H1 (cell line): ENCODE results near the gene INPP5J. TPM values are rescaled to one million over a fixed set of nuclear protein-coding genes. Genes with fewer than 3 reads are reported as not detected.

Experiments used
- CTCF ChIA-PET: fragments of 300-600 bp; sonication (Branson Sonifier 250); formaldehyde crosslinking; loops from one replicate; lab custom pipeline; 2021; ENCODE audit not compliant: partially characterized antibody; lab: Charles Lee
- POLR2A ChIA-PET: fragments of 300-600 bp; sonication (Branson Sonifier 250); formaldehyde crosslinking; loops from one replicate; lab custom pipeline; 2021; ENCODE audit warnings: inconsistent platforms; ENCODE audit not compliant: partially characterized antibody; lab: Charles Lee
- DNase-seq, 2 experiments: peaks; one replicate each; pipeline versions ENCODE4 v3.0.0 to v3.0.0-alpha.2; 2010 to 2022; ENCODE audit warnings: low spot score in 2 of 2, low read depth in 1 of 2, mixed read lengths in 1 of 2
- FAIRE-seq: peaks from 2 replicates; lab custom pipeline; 2011; peaks lifted over from hg19 to GRCh38; lab: Jason Lieb, UNC
- H2AFZ ChIP-seq: 2 replicates; pipeline ENCODE4 v1.8.1; 2012; ENCODE audit warnings: low read length, inconsistent platforms
- H2AK5ac ChIP-seq: 2 replicates; pipeline ENCODE4 v1.6.1; 2013; ENCODE audit warnings: low read depth, low read length
- H2BK120ac ChIP-seq: replicated peaks from 2 replicates; pipeline ENCODE3; 2013; ENCODE audit warnings: low read depth, low read length, inconsistent platforms
- H2BK12ac ChIP-seq: 2 replicates; pipeline ENCODE4 v1.6.1; 2013; ENCODE audit warnings: low read depth, low read length
- H2BK15ac ChIP-seq: 2 replicates; pipeline ENCODE4 v1.6.1; 2013; ENCODE audit warnings: low read length
- H2BK20ac ChIP-seq: 2 replicates; pipeline ENCODE4 v1.6.1; 2013; ENCODE audit warnings: low read length
- H2BK5ac ChIP-seq: 2 replicates; pipeline ENCODE4 v1.6.1; 2013; ENCODE audit warnings: low read depth, low read length
- H3K14ac ChIP-seq: 2 replicates; pipeline ENCODE4 v1.6.1; 2013; ENCODE audit warnings: inconsistent platforms; ENCODE audit not compliant: insufficient read length
- H3K18ac ChIP-seq: 2 replicates; pipeline ENCODE4 v1.6.1; 2013; ENCODE audit warnings: low read length; ENCODE audit errors: extremely low read depth
- H3K23ac ChIP-seq: 2 replicates; pipeline ENCODE4 v1.6.1; 2013; ENCODE audit warnings: inconsistent platforms; ENCODE audit not compliant: insufficient read length
- H3K23me2 ChIP-seq: 2 replicates; pipeline ENCODE4 v1.6.1; 2013; ENCODE audit warnings: low read depth, low read length
- H3K27ac ChIP-seq: 2 replicates; pipeline ENCODE4 v1.6.1; 2011; ENCODE audit warnings: low read depth, low read length, inconsistent platforms
- H3K27me3 ChIP-seq, 4 experiments: replicated peaks in 1 of 4; 1 replicate in 1 of 4; 2 replicates in 3 of 4; pipeline versions ENCODE4 v1.6.1 to v1.8.1; 2011 to 2013; ENCODE audit warnings: low read length in 3 of 4, mild to moderate bottlenecking in 3 of 4, inconsistent platforms in 2 of 4, mixed read lengths in 2 of 4, moderate library complexity in 1 of 4; ENCODE audit not compliant: control insufficient read depth in 3 of 4, insufficient read depth in 3 of 4; ENCODE audit errors: extremely low read depth in 1 of 4
- H3K36me3 ChIP-seq, 4 experiments: 2 replicates each; pipeline versions ENCODE4 v1.6.1 to v1.8.1; 2011 to 2013; ENCODE audit warnings: mild to moderate bottlenecking in 4 of 4, low read length in 3 of 4, moderate library complexity in 2 of 4, control low read depth in 1 of 4, inconsistent platforms in 1 of 4; ENCODE audit not compliant: insufficient read depth in 4 of 4, control insufficient read depth in 2 of 4
- H3K4ac ChIP-seq: replicated peaks from 2 replicates; pipeline ENCODE3; 2013; ENCODE audit warnings: low read length, low read depth, mixed read lengths, inconsistent platforms; ENCODE audit not compliant: insufficient read length
- H3K4me1 ChIP-seq, 4 experiments: replicated peaks in 1 of 4; 1 replicate in 1 of 4; 2 replicates in 3 of 4; pipeline versions ENCODE4 v1.6.1 to v1.8.1; 2011 to 2013; ENCODE audit warnings: low read length in 3 of 4, inconsistent platforms in 2 of 4, mixed read lengths in 1 of 4; ENCODE audit not compliant: insufficient read depth in 4 of 4, control insufficient read depth in 3 of 4
- H3K4me2 ChIP-seq, 2 experiments: 2 replicates each; pipeline versions ENCODE4 v1.6.1 to v1.8.1; 2011 to 2013; ENCODE audit warnings: low read depth in 2 of 2, low read length in 2 of 2, control low read depth in 1 of 2, inconsistent platforms in 1 of 2, mild to moderate bottlenecking in 1 of 2; ENCODE audit not compliant: insufficient read depth in 1 of 2
- H3K4me3 ChIP-seq, 4 experiments: fragments of 200-600, 300-600 bp in 1 of 4; sonication (generic), shearing (Covaris generic), sonication (Bioruptor Twin) in 1 of 4; 2 replicates each; pipeline versions ENCODE4 v1.5.1 to v1.8.1; 2011 to 2016; ENCODE audit warnings: low read length in 4 of 4, low read depth in 3 of 4, control low read depth in 2 of 4, inconsistent platforms in 2 of 4, mild to moderate bottlenecking in 2 of 4, mixed read lengths in 1 of 4, moderate library complexity in 1 of 4; ENCODE audit not compliant: insufficient read depth in 2 of 4; ENCODE audit errors: extremely low read depth in 1 of 4
- H3K56ac ChIP-seq: replicated peaks from 2 replicates; pipeline ENCODE3; 2013; ENCODE audit warnings: low read depth, mild to moderate bottlenecking, mixed read lengths, low read length, inconsistent platforms; ENCODE audit not compliant: insufficient read length
- H3K79me1 ChIP-seq: 2 replicates; pipeline ENCODE4 v1.6.1; 2013; ENCODE audit warnings: low read depth, low read length, control low read depth
- H3K79me2 ChIP-seq, 2 experiments: 2 replicates each; pipeline versions ENCODE4 v1.6.1 to v1.8.1; 2012 to 2013; ENCODE audit warnings: low read length in 2 of 2, mild to moderate bottlenecking in 2 of 2, inconsistent platforms in 1 of 2; ENCODE audit not compliant: insufficient read depth in 2 of 2, control insufficient read depth in 1 of 2
- H3K9ac ChIP-seq, 4 experiments: replicated peaks in 1 of 4; 1 replicate in 1 of 4; 2 replicates in 3 of 4; pipeline versions ENCODE4 v1.6.1 to v1.8.1; 2011 to 2013; ENCODE audit warnings: low read depth in 3 of 4, low read length in 3 of 4, control low read depth in 2 of 4, mild to moderate bottlenecking in 2 of 4, moderate library complexity in 2 of 4, inconsistent platforms in 1 of 4; ENCODE audit errors: extremely low read depth in 1 of 4
- H3K9me3 ChIP-seq, 2 experiments: 2 replicates each; pipeline versions ENCODE4 v1.6.1 to v1.8.1; 2012 to 2013; ENCODE audit warnings: mild to moderate bottlenecking in 2 of 2, moderate library complexity in 2 of 2, control low read depth in 1 of 2, inconsistent platforms in 1 of 2, low read depth in 1 of 2, low read length in 1 of 2, mixed read lengths in 1 of 2; ENCODE audit not compliant: insufficient read depth in 2 of 2
- H4K20me1 ChIP-seq, 2 experiments: replicated peaks in 1 of 2; 2 replicates each; pipeline versions ENCODE3 to v1.8.1; 2011 to 2013; ENCODE audit warnings: inconsistent platforms in 2 of 2, low read length in 2 of 2, mild to moderate bottlenecking in 1 of 2; ENCODE audit not compliant: insufficient read depth in 2 of 2, control insufficient read depth in 1 of 2
- H4K5ac ChIP-seq: 2 replicates; pipeline ENCODE4 v1.6.1; 2013; ENCODE audit warnings: low read length, low read depth, mixed read lengths, inconsistent platforms; ENCODE audit not compliant: insufficient read length
- H4K8ac ChIP-seq: 2 replicates; pipeline ENCODE4 v1.8.0; 2013; ENCODE audit warnings: mild to moderate bottlenecking, moderate library complexity, low read length, inconsistent platforms; ENCODE audit not compliant: insufficient read depth; ENCODE audit errors: extremely low read depth
- H4K91ac ChIP-seq: replicated peaks from 2 replicates; pipeline ENCODE3; 2013; ENCODE audit warnings: low read length, mixed read lengths, inconsistent platforms; ENCODE audit not compliant: insufficient read length
- NANOG ChIP-seq: IDR thresholded peaks from 2 replicates; pipeline ENCODE4 v1.6.1; 2011; ENCODE audit warnings: low read length, low read depth, mild to moderate bottlenecking, inconsistent platforms; ENCODE audit not compliant: insufficient read depth, poor library complexity, severe bottlenecking
- POLR2A ChIP-seq, 2 experiments: IDR thresholded peaks; 1 replicate in 1 of 2; 2 replicates in 1 of 2; pipeline ENCODE4 v1.6.1; 2011; ENCODE audit warnings: low read depth in 2 of 2, low read length in 2 of 2, mild to moderate bottlenecking in 2 of 2; ENCODE audit errors: control extremely low read depth in 1 of 2
- WGBS, 2 experiments: shearing (Covaris generic) in 1 of 2; methylation state at CpG; one replicate each; pipeline versions ENCODE4 v1.1.6 to v1.1.7; 2013 to 2015; ENCODE audit warnings: low lambda C conversion rate in 2 of 2, mixed read lengths in 2 of 2, inconsistent platforms in 1 of 2, low coverage in 1 of 2, missing lambda C conversion rate in 1 of 2; ENCODE audit not compliant: insufficient replicate concordance in 2 of 2, insufficient coverage in 1 of 2, insufficient read length in 1 of 2; ENCODE audit errors: extremely low coverage in 1 of 2, missing lambda C conversion rate in 1 of 2; 5-methylcytosine and 5-hydroxymethylcytosine counted together
- polyA plus RNA-seq, 7 experiments: library from polyadenylated mRNA; depleted of rRNA in 3 of 7; stranded (reverse) in 5 of 7; unstranded in 2 of 7; fragments of >200 nt in 5 of 7; fragments of 200-250 nt in 2 of 7; gene quantifications; 1 replicate in 5 of 7; 2 replicates in 1 of 7; 4 replicates in 1 of 7; pipeline versions ENCODE4 v1.2.1 to v1.2.3, GENCODE V29; 2011 to 2013; ENCODE audit warnings: missing spikeins in 2 of 7, mixed read lengths in 2 of 7
- total RNA-seq: library from RNA; stranded (reverse); fragmentation: NEBNext Ultra II Directional; extraction: Animal tissue kit (Norgen Biotek cat#: 25700); gene quantifications from 2 replicates; pipeline ENCODE4 v1.2.1, GENCODE V29; 2021

The INPP5J gene
- total and polyA plus RNA-seq, 2 of the 8 experiments (the other 6 are each of a cell fraction or from before 2014, with no cell fraction given), result 5.4 to 6.0 TPM

DNA sequence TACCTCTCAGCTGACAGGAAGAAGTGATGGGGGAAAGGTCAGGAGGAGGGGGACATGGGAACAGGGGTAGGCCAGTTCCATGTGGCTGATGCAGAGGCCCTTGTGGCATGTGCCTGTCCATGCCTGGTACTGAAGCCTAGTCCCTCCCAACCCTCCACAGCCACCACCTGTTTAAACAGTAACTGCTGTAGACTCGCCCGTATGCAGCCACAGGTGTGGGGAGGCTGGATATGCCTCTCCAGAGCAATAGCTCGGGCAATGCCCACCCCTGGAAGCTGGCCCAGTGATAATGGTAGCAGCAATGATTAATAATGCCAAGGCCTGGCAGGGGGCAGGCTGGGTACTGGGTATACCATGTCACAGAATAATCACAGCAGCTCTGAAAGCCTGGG lies 39.4 kb upstream of the INPP5J start:
- Histone ChIP-seq H2BK120ac (no peak overlapping the region), H2AK5ac (no peak overlapping the region), H4K8ac (no peak overlapping the region), H2BK20ac (no peak overlapping the region), H3K9me3 (no peaks in the 10 kb centered on the region), H3K27ac (no peak overlapping the region), H3K4me3 (peak overlapping the region in 1 of 4 experiments; percentile 84; a peak in 1 of 8 replicates), H3K14ac (no peak overlapping the region), H3K79me2 (peaks cover 0 to 9% of the 10 kb centered on the region in 2 experiments; a peak in 1 of 4 replicates), H4K20me1 (peaks cover 3 to 7% of the 10 kb centered on the region in 2 experiments), H3K56ac (no peak overlapping the region), H2BK12ac (peak overlapping the region; percentile 77; the same call in 1 of the 2 replicates), H3K18ac (no peak overlapping the region), H3K23ac (no peak overlapping the region), H3K27me3 (peaks cover 0 to 5% (median 2%) of the 10 kb centered on the region in 4 experiments; a peak in 3 of 7 replicates), H4K91ac (no peak overlapping the region), H4K5ac (no peak overlapping the region), H3K4me2 (peak overlapping the region; percentile 93 to 96; a peak in 3 of 4 replicates), H3K4me1 (peaks cover 0 to 27% (median 16%) of the 10 kb centered on the region in 4 experiments; a peak in 6 of 7 replicates), H3K36me3 (no peaks in the 10 kb centered on the region), H3K79me1 (no peaks in the 10 kb centered on the region; the same call in 1 of the 2 replicates), H3K23me2 (peaks cover 14% of the 10 kb centered on the region), H2BK5ac (no peak overlapping the region), H3K4ac (peak overlapping the region; percentile 41), H2BK15ac (peak overlapping the region; percentile 72; the same call in 1 of the 2 replicates), H3K9ac (no peak overlapping the region), H2AFZ (no peak overlapping the region)
- ChIA-PET CTCF (interaction anchor here (0.6 to 13.3 kb wide), 19 partner anchors 9 to 319 kb away, joined by 3 to 207 read pairs (median 3); partner anchors contain the start of genes MORC2, PLA2G3, SELENOM and TUG1), POLR2A (interaction anchor here (0.7 to 12.2 kb wide), 21 partner anchors 9 to 177 kb away, joined by 3 to 220 read pairs (median 7); partner anchors contain the start of genes MORC2, PLA2G3, SELENOM and TUG1)
- WGBS, 2 experiments, result 100% methylated on average over 3 of the region's 3 CpGs; no CpG with 5 or more reads in 1 of the 2 experiments
- no peak for DNase-seq
- no peak for FAIRE-seq
- no peak for TF ChIP-seq NANOG
- TF ChIP-seq POLR2A (IDR thresholded peaks at IDR 0.05; ENCODE audit: control extremely low read depth in 1 of 2, low read depth in 2 of 2, low read length in 2 of 2), result peak in 1 of 2 experiments; percentile 38; a peak in 2 of 3 replicates
